ENCODE measurements around the gene LRRC27.
"Not testable (repeated sequence)": the region's sequence is repeated elsewhere in the genome, so short reads cannot be mapped to it uniquely, and the experiment has no call there.

Gene LRRC27

GRCh38 chr10:132337854-132338253, 5.9 kb downstream of the LRRC27 start:
- DNase-seq (ENCODE audit: low spot score) = not testable (repeated sequence)

GRCh38 chr10:132338876-132339275, 6.9 kb downstream of the LRRC27 start:
- DNase-seq (ENCODE audit: low spot score) = no peak

- no peak for DNase-seq (ENCODE audit: low spot score)
Observed at GRCh38 chr10:132339276-132339675, 7.3 kb downstream of the LRRC27 start.

- DNase-seq (ENCODE audit: low spot score) = no peak
Observed at GRCh38 chr10:132341017-132341416, 9.0 kb downstream of the LRRC27 start.

GRCh38 chr10:132341781-132342180, 9.8 kb downstream of the LRRC27 start:
- no peak for DNase-seq (ENCODE audit: low spot score)

GRCh38 chr10:132342553-132342952, 10.6 kb downstream of the LRRC27 start:
- no peak for DNase-seq (ENCODE audit: low spot score)

- DNase-seq (ENCODE audit: low spot score) = no peak
Observed at GRCh38 chr10:132344386-132344785, 12.4 kb downstream of the LRRC27 start.

GRCh38 chr10:132345345-132345744, 13.4 kb downstream of the LRRC27 start:
- DNase-seq (ENCODE audit: low spot score) = no peak

- DNase-seq (ENCODE audit: low spot score) = no peak
Observed at GRCh38 chr10:132346806-132347205, 14.8 kb downstream of the LRRC27 start.

GRCh38 chr10:132347211-132347930, 15.4 kb downstream of the LRRC27 start:
- no peak for DNase-seq (ENCODE audit: low spot score)

- no peak for DNase-seq (ENCODE audit: low spot score)
Observed at GRCh38 chr10:132347931-132348267, 15.9 kb downstream of the LRRC27 start.

- no peak for DNase-seq (ENCODE audit: low spot score)
Observed at GRCh38 chr10:132349766-132350165, 17.8 kb downstream of the LRRC27 start.

GRCh38 chr10:132350391-132350790, 18.4 kb downstream of the LRRC27 start:
- DNase-seq (ENCODE audit: low spot score) = no peak

- no peak for DNase-seq (ENCODE audit: low spot score)
Observed at GRCh38 chr10:132350946-132351345, 19.0 kb downstream of the LRRC27 start.

GRCh38 chr10:132351611-132352010, 19.6 kb downstream of the LRRC27 start:
- DNase-seq (ENCODE audit: low spot score) = no peak

- DNase-seq (ENCODE audit: low spot score) = peak; percentile 56
Observed at GRCh38 chr10:132352462-132353308, 20.7 kb downstream of the LRRC27 start.

GRCh38 chr10:132353456-132354355, 21.7 kb downstream of the LRRC27 start:
- DNase-seq (ENCODE audit: low spot score) = no peak

GRCh38 chr10:132354356-132355094, 22.5 kb downstream of the LRRC27 start:
- no peak for DNase-seq (ENCODE audit: low spot score)

- DNase-seq (ENCODE audit: low spot score) = no peak
Observed at GRCh38 chr10:132355297-132355696, 23.3 kb downstream of the LRRC27 start.

- no peak for DNase-seq (ENCODE audit: low spot score)
Observed at GRCh38 chr10:132355754-132356153, 23.8 kb downstream of the LRRC27 start.

- no peak for DNase-seq (ENCODE audit: low spot score)
Observed at GRCh38 chr10:132356621-132357195, 24.7 kb downstream of the LRRC27 start.

Measured in hematopoietic multipotent progenitor cell treated with erythropoietin and hydrocortisone succinate and interleukin-3 and kit ligand, for 17 days (in vitro differentiated cells).